ENCODE data around the gene MPHOSPH6. TPM values are rescaled to one million over a fixed set of nuclear protein-coding genes. Genes with fewer than 3 reads are reported as not detected.

Gene MPHOSPH6
- total RNA-seq, 1 experiment from 2014 or later, result 23.5 TPM

DNA sequence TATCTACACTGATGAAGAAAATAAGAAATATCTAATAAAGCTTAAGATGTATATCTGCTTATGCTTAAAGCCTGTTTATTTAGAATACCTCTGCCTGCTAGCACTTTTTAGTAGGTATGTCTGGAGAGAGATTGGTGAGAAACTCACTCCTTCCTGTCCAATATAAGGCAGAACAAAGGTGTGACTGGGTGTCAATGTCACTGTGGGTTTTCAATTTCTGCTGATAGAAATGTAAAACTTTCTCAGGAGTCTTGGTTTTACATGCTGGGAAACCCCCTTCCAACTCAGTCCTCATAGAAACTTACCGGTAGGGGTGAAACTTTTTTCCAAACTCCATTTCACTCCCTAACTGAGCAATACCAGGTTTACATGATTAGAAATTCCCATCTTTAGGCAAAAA, 17.8 kb upstream of the MPHOSPH6 start:
- Histone ChIP-seq H4K20me1 (ENCODE audit: low read length) (no peaks in the 10 kb centered on the region), H3K4me1 (ENCODE audit: insufficient read depth, low read length) (peaks cover 7% of the 10 kb centered on the region), H2AFZ (ENCODE audit: low read length) (no peak overlapping the region), H3K4me3 (ENCODE audit: low read length) (no peak overlapping the region), H3K27me3 (ENCODE audit: low read length) (peaks cover 7% of the 10 kb centered on the region), H3K79me2 (ENCODE audit: low read length) (no peaks in the 10 kb centered on the region), H3K27ac (ENCODE audit: low read length) (no peak overlapping the region), H3F3A (ENCODE audit: low read length, unreplicated experiment) (no peaks in the 10 kb centered on the region), H3K9ac (ENCODE audit: low read length) (no peak overlapping the region), H3K36me3 (ENCODE audit: low read depth, low read length) (no peaks in the 10 kb centered on the region), H3K9me2 (replicated peaks; ENCODE audit: low read length) (no peaks in the 10 kb centered on the region), H3K4me2 (ENCODE audit: low read length) (no peak overlapping the region), H3K9me3 (ENCODE audit: low read length) (no peaks in the 10 kb centered on the region)
- ChIA-PET POLR2A (ENCODE audit: unreplicated experiment) (no interaction called here), CTCF (no interaction called here)
- no peak for ATAC-seq
- TF ChIP-seq, protein P1, sequence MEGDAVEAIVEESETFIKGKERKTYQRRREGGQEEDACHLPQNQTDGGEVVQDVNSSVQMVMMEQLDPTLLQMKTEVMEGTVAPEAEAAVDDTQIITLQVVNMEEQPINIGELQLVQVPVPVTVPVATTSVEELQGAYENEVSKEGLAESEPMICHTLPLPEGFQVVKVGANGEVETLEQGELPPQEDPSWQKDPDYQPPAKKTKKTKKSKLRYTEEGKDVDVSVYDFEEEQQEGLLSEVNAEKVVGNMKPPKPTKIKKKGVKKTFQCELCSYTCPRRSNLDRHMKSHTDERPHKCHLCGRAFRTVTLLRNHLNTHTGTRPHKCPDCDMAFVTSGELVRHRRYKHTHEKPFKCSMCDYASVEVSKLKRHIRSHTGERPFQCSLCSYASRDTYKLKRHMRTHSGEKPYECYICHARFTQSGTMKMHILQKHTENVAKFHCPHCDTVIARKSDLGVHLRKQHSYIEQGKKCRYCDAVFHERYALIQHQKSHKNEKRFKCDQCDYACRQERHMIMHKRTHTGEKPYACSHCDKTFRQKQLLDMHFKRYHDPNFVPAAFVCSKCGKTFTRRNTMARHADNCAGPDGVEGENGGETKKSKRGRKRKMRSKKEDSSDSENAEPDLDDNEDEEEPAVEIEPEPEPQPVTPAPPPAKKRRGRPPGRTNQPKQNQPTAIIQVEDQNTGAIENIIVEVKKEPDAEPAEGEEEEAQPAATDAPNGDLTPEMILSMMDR (conservative IDR thresholded peaks at IDR 0.05; ENCODE audit: low read depth, low read length), result no peak
- TF ChIP-seq EZH2 (IDR thresholded peaks at IDR 0.05; ENCODE audit: low read length, unreplicated experiment), result no peak
- no peak for TF ChIP-seq EZH2phosphoT487 (IDR thresholded peaks at IDR 0.05; ENCODE audit: borderline replicate concordance, low read length)
- no TSS peak for BruUV-seq (replicated peaks)
- no peak for DNase-seq
- intact Hi-C loops (cut with micrococcal nuclease), result no loop called here

DNA sequence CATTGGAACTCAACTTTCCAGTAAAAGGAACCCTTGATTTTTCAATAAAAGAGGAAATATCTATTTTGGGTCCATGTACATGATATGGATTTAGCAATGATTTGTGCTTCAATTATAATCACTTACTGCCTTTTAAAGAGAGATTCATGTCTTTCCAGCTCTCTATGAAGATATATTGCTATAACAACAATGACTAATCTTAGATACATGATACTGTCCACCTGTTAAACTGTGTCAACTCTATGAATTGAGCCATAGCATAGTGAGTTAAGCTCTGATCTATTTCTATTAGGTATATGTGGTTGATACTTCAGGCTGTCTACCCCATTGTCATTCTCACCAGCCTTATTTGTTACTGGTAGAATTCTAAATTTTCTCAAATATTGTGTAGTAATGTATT, 15.0 kb upstream of the MPHOSPH6 start:
- POLR2A ChIA-PET (ENCODE audit: unreplicated experiment), result no interaction called here
- Histone ChIP-seq H3K4me1 (ENCODE audit: insufficient read depth, low read length) (no peaks in the 10 kb centered on the region), H3K9me2 (replicated peaks; ENCODE audit: low read length) (no peaks in the 10 kb centered on the region), H3K36me3 (ENCODE audit: low read depth, low read length) (no peaks in the 10 kb centered on the region), H2AFZ (ENCODE audit: low read length) (no peak overlapping the region), H3K9ac (ENCODE audit: low read length) (no peak overlapping the region), H3F3A (ENCODE audit: low read length, unreplicated experiment) (no peaks in the 10 kb centered on the region), H3K27ac (ENCODE audit: low read length) (no peak overlapping the region), H3K4me3 (ENCODE audit: low read length) (no peak overlapping the region), H3K4me2 (ENCODE audit: low read length) (no peak overlapping the region), H4K20me1 (ENCODE audit: low read length) (no peaks in the 10 kb centered on the region), H3K9me3 (ENCODE audit: low read length) (no peaks in the 10 kb centered on the region), H3K27me3 (ENCODE audit: low read length) (peaks cover 7% of the 10 kb centered on the region), H3K79me2 (ENCODE audit: low read length) (no peaks in the 10 kb centered on the region)
- BruUV-seq (replicated peaks), result no TSS peak
- DNase-seq (peak; percentile 31), ATAC-seq (peak; percentile 65)
- CTCF ChIA-PET, result no interaction called here
- no peak for TF ChIP-seq EZH2 (IDR thresholded peaks at IDR 0.05; ENCODE audit: low read length, unreplicated experiment)
- TF ChIP-seq EZH2phosphoT487 (IDR thresholded peaks at IDR 0.05; ENCODE audit: borderline replicate concordance, low read length), result no peak
- TF ChIP-seq, protein P1 (conservative IDR thresholded peaks at IDR 0.05; ENCODE audit: low read depth, low read length), result no peak
- intact Hi-C loops (cut with micrococcal nuclease), result no loop called here

DNA sequence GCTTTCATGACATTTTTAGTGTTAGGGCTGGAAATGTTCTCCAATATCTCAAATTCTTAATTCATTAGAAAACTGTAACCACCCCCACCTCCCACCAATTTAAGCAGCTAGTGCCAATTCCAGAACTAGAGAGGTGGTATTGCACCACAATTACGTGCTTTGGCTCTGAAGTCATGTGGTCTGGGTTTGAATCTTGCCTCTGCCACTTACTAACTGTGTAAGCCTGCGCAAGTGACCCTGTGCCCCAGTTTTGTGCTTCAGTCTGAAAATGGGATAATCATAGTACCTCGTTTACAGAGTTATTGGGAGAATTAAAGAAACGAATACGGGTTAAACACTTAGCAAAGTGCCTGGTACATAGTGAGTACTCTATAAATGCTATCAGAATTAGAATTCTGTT, 14.2 kb upstream of the MPHOSPH6 start:
- no peak overlapping the region for H3K9ac ChIP-seq (ENCODE audit: low read length)

More for the DNA sequence above, 14.2 kb upstream of the MPHOSPH6 start:
- intact Hi-C loops (cut with micrococcal nuclease), result no loop called here
- ChIA-PET CTCF (no interaction called here), POLR2A (ENCODE audit: unreplicated experiment) (no interaction called here)
- Histone ChIP-seq H3K4me2 (ENCODE audit: low read length) (no peak overlapping the region), H3K36me3 (ENCODE audit: low read depth, low read length) (no peaks in the 10 kb centered on the region), H4K20me1 (ENCODE audit: low read length) (no peaks in the 10 kb centered on the region), H3K9me3 (ENCODE audit: low read length) (no peaks in the 10 kb centered on the region), H3K4me1 (ENCODE audit: insufficient read depth, low read length) (no peaks in the 10 kb centered on the region), H3K4me3 (ENCODE audit: low read length) (no peak overlapping the region), H2AFZ (ENCODE audit: low read length) (no peak overlapping the region), H3K9me2 (replicated peaks; ENCODE audit: low read length) (no peaks in the 10 kb centered on the region), H3F3A (ENCODE audit: low read length, unreplicated experiment) (no peaks in the 10 kb centered on the region), H3K79me2 (ENCODE audit: low read length) (no peaks in the 10 kb centered on the region), H3K27ac (ENCODE audit: low read length) (no peak overlapping the region), H3K27me3 (ENCODE audit: low read length) (peaks cover 10% of the 10 kb centered on the region)
- no TSS peak for BruUV-seq (replicated peaks)
- ATAC-seq (no peak), DNase-seq (no peak)
- TF ChIP-seq EZH2 (IDR thresholded peaks at IDR 0.05; ENCODE audit: low read length, unreplicated experiment) (no peak), EZH2phosphoT487 (IDR thresholded peaks at IDR 0.05; ENCODE audit: borderline replicate concordance, low read length) (no peak)
- TF ChIP-seq, protein P1 (conservative IDR thresholded peaks at IDR 0.05; ENCODE audit: low read depth, low read length), result no peak

All from PC-3 (cell line).